HG03558 (cell line): ENCODE data around the gene CBR1.

Experiments used
- ATAC-seq: cut with Tn5 transposase; IDR thresholded peaks from one replicate; pipeline ENCODE4 v1.9.1; 2021; ENCODE audit warnings: moderate number of reproducible peaks; ENCODE audit not compliant: unreplicated experiment; ENCODE audit errors: extremely low read depth

Gene CBR1

GRCh38 chr21:36109868-36110267 is 40.0 kb downstream of the CBR1 start:
- ATAC-seq = no peak

DNA sequence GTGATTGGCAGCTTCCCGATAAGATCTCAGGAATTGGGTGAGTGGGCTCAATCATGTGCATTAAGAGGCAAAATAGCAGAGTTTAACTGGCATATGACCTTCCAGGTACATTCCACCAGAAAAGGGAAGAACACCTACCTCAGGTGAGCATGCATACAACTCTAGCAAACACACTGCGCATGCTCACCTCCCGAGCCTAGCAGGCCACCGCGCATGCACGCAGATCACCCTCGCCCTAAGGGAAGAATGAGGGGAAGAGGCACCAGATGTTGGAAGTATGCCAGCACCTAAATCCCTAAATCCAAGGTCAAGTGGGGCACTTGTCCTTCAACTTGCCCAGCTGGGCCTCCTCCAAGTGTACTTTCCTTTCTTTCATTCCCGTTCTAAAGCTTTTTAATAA is 41.4 kb downstream of the CBR1 start:
- ATAC-seq = no peak

DNA sequence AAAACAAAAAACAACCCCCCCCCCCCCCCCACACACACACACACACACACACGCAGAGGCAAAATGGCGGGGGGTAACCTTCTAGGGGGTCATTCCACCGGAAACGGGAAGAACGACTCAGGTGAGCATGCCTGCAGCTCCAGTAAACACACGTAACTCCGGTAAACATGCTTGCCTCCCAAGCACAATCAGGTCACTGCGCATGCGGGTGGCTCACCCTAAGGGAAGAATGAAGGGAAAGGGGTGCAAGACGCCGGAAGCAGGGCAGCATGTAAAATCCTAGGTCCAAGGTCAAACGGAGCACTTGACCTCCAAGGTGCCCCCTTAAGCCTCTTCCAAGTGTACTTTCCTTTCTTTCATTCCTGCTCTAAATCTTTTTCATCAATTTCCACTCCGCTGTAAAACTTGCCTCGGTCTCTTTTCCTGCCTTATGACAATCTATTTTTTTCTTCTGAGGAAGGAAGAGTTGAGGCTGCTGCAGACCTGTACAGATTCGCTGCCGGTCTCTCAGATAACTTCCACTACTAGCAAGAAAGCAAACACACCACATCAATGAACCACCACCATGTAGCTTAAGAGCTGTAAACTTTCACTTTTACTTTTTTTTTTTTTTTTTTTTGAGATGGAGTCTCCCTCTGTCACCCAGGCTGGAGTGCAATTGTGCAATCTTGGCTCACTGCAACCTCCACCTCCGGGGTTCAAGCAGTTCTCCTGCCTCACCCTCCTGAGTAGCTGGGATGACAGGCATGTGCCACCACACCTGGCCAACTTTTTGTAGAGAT is 44.0 kb downstream of the CBR1 start:
- no peak for ATAC-seq

DNA sequence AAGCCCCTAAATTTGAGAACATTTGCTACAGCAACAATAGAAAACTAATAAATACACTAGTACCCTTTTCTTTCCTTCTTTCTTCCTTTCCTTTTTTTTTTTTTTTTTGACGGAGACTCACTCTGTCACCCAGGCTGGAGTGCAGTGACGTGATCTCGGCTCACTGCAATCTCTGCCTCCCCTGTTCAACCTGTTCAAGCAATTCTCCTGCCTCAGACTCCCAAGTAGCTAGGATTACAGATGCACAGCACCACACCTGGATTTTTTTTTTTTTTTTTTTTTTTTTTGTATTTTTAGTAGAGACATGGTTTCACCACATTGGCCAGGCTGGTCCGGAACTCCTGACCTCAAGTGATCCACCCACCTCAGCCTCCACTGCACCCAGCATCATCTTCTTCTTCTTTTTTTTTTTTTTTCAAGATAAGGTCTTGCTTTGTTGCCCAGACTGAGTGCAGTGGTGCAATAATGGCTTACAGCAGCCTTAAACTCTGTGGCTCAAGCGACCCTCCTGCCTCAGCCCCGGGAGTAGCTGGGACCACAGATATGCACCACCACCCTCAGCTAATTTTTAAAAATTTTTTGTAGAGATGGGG is 45.4 kb downstream of the CBR1 start:
- no peak for ATAC-seq

- no peak for ATAC-seq
Measured at GRCh38 chr21:36117286-36117741, 47.5 kb downstream of the CBR1 start.

DNA sequence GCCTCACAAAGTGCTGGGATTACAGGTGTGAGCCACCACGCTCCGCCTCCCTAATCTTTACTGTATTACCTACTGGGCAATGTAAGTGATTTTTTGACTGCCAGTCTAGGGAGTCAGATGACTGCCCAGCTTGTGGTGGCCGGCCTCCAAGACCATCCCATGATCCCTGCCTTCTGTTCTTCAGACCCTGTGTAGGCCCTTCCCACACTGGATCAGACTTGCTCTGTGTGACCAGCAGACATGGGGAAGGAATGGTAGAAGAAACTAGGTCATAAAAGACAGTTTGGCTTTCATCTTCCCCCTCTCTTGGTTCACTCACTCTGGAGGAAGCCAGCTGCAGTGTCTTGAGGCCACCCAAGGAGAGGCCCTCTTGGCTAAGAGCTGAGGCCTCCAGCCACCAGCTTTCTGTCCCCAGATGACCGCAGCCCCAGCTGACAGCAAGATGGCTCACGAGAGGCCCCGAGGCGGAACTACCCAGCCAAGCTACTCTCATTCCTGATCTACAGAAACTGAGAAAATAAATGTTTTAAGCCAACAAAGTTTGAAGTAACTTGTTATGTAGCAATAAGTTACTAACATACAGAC is 50.6 kb downstream of the CBR1 start:
- ATAC-seq = no peak
